A172 (cell line): ENCODE results near the gene TCL1B. TPM values are rescaled to one million over a fixed set of nuclear protein-coding genes. Genes with fewer than 3 reads are reported as not detected.

Experiments used
- DNase-seq: peaks from one replicate; pipeline ENCODE4 v3.0.0-alpha.2; 2015; ENCODE audit warnings: low spot score
- total RNA-seq: library from RNA; depleted of rRNA; stranded (reverse); fragments of >200 nt; shearing (Covaris generic); gene quantifications from 2 replicates; pipeline ENCODE4 v1.2.3, GENCODE V29; 2014

The TCL1B gene
- total RNA-seq, 1 experiment from 2014 or later = not detected

DNA sequence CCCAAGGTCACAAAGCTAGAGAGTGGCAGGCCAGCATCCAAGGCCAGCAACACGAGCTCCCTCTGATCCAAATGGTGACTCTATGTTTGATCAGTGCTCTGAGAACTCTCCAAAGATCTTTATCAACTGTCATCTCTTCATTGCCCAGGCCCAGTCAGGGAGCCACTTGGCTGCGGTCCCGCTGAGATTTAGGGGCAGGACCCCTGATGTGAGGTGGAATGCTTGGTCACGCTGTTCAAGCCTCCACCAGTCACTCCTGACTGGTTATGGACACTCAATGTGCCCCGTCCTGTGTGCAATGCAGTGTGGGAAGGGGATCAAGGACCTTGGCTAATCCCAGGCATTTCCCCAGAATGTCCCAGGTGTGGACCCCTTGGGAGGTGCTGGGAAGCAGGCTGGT is 19.8 kb upstream of the TCL1B start:
- no peak for DNase-seq

DNA sequence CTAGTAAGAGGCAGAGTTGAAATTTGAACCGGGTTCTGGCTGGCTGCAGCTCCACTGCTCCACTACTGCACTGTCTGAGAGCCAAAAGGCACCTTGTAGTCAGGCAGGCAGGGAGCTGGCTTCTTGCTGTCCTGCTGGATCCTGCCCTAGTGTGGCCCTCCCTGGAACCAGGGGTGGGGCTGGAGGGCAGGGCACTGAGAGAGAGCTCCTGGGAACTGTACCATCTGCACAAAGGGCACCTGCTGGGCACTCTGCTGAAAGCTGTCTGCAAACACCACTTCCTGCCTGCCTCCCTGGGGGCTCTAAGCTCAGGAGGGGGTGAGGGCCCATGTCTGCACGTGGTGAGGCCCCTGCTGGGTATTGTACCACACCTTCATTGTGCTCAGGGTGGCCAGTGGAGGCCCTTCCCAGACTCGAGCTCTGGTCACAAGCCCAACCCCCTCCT is 19.0 kb upstream of the TCL1B start:
- no peak for DNase-seq

DNA sequence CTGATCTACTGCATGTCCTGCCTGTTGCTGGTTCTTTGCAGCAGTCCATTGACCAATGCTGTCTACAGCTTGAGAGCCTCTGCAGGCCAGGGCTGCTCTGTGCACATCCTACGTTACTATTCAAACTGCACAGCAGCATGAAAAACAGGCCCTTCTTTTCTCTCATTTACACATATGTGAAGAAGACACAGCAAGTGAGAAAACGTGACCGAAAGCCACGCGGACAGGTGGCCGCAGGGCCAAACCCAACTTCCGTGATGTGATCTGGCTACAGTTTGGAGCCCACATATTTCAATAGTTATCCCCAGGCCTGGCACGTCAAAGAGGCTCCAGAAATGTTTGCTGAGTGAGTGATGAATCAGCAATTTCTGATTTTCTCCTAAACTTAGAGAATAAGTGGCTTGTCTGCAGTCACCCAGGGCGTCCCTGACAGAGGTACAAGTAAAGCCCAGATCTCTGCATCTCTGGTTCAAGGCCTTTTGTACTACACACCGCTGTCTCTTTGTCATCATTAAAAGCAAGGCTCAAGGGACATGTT is 17.9 kb upstream of the TCL1B start:
- no peak for DNase-seq

DNA sequence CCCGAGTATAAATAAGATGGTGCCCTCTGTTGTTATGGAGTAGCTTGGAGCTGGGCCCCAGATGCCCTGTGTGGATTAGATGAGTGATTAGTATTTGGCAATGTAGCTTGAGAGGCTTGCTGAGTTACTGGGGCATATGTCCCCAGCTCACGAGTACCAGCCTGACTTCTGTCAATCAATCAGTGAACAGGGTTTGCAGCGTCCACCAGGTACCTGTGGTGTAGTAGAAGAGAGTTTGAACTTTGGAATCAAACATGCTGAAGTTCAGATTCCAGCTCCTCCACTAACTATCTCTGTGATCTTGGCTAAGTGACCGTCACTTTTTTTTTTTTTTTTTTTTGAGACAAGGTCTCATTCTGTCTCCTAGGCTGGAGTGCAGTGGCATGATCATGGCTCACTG is 11.6 kb upstream of the TCL1B start:
- no peak for DNase-seq

DNA sequence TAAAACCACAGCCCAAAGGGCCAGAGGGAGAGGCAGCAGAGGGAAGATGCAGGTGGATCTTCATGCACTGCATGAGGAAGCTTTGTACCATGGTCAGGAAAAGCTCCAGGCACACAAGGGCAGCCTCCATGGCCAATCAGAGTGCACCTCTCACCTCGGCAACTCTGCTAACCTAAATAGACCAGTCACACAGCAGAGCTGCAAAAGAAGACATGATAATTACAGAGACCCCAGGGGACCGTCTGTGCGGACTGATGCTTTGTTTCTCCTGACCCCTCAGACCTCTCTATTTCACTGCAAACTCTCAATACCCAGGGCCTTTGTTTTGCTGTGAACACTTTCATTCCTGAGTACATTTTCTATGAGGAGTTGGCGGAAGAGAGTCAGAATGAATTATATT is 10.7 kb upstream of the TCL1B start:
- DNase-seq = no peak

DNA sequence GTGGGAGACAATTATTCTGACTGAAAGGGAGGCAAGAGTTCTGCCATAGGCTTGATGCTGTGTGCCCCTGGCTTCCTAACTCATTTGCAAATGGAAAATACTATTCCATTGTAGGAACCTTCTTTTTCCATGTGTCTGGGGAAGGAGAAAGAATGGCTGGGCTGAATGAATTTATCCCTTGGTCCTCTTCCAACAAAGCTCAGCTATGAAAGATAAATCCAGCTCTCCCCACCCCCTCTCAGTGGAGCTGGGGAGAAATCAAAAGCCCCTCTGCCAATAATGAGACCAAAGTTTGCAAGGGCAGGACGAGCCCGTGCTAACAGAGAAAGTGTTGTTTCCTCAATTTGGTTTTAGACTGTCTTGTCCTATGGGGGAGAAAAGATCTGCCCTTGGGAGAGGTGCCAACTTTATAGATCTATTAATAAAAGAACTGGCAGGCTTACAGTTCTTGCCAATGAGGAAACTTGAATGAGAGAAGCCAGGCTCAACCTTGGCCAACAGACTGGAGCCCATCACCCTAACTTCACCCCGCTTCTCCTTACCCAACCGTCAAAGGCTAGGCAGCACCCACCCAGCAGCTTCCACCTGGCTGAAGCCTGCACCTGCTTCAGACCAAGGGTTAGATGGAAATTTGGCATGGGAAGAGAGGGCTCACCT is 8.9 kb upstream of the TCL1B start:
- DNase-seq = no peak

DNA sequence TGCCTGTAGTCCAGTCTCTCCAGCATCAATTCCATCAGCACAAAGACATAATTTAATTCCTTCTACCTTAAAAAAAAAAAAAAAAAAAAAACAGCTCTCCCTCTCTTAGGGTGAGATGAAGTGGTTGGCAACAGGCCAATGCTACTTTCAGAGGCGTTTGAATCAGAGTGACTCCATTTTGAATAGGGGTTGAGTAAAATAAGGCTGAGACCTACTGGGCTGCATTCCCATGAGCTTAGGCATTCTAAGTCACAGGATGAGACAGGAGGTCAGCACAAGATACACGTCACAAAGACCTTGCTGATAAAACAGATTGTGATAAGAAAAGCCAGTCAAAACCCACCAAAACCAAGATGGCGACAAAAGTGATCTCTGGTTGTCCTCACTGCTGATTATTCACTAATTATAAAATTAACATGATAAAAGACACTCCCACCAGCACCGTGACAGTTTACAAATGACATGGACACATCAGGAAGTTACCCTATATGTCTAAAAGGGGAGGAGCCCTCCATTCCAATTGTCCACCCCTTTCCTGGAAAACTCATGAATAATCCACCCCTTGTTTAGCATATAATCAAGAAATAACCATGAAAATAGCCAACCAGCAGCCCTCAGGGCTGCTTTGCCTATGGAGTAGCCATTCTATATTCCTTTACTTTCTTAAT is 6.9 kb upstream of the TCL1B start:
- DNase-seq = no peak

DNA sequence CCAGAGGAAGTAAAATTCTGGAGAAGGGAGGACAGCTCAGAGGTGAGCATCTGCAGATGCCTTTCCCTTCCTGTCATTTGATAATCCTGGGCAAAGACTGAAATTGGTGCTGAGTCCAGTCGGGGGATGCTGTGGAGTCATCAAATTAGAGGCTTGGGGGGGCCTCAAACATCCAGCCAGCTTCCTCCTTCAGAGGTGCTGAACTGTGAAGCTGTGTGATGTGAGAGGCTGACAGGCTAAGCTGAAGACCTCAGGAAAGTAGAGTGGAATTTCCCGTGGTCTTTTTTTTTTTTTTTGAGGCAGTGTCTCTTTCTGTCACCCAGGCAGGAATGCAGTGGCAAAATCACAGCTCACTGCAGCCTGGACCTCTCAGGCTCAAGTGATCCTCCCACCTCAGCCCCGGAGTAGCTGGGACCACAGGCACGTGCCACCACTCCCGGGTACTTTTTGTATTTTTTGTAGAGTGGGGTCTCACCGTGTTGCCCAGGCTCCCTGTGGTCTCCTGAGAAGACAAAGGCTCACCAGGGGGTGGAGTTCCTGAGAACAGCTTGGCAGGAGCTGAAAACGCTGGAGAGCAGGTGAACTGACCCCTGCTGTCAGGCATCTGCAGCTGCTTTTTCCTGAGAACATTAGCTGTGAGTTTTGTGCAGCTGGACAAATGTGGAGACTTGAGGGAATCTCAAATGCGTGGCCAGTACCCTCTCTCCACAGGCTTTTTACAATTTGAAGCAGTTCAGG is 6.1 kb upstream of the TCL1B start:
- DNase-seq = no peak

DNA sequence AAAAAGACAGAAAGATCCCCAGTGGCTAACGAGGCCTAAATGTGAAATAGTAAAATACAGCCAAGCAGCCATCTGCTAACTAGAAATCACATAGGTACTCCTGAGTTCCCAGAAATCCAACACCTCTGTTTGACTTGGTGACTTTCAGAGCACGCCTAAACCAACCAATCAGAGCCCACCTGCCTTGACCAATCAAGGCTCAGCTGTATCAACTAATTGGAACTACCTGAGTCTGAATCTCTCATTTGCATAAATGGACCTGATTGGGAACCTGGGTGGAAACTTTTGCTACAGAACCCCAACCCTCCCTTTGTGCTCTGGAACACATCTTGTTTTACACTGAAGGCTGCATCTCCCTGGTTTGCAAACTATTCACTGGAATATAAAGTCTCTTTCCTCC is 5.1 kb upstream of the TCL1B start:
- no peak for DNase-seq

DNA sequence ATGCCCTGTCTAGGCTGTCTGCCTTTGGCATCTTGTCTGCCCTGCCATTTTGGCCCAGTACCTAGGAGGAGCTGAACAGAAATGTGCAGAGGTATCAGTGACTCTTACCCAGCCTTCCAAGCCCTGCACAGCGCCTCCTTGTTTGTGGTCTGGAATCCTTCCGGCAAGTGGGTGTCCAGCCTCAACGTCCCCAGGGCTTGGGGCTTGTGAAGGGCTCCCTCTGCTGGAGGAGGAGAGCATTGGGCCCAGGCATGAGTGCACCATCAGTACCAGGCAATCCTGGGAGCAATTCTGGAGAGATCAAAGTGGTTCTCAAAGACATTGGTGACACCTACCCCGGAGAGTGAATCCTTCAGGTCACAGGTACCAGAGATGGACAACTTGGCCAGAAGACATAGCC is 2.4 kb upstream of the TCL1B start:
- no peak for DNase-seq

DNA sequence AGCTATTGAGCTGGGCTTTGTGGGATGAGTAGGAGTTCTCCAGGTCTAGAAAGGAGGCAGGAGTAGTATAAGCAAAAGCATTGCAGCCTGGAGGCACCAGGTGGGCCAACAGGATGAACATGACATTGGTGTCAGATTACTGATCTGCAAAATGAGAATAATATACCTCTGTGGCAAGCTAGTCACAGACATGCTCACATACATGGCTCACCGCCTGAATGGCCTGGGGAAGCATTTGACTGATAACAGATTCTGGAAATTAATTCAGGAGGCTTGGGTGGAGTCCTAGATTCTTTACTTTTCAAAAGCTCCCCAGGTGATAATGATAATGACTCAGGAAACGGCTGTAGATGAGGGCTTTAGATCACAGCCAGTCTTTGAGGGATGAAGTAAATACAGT is 709 bp downstream of the TCL1B start:
- no peak for DNase-seq

DNA sequence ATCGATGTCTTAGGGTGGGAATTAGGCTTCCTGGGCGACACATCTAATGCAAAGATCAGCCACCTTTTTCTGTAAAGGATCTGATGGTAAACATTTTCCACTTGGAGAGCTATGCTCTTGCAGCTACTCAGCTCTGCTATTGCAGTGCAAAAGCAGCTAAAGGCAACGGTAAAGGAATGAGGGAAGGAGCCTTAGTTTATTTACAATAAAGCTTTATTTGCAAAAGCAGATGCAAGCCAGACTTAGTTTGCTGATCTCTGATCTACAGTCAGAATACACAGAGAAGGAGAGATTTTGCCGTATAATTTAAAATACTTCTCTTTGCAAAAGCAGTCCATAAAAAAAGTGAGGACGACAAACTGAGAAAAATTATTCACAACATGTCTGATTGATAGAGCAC is 3.2 kb downstream of the TCL1B start:
- no peak for DNase-seq

DNA sequence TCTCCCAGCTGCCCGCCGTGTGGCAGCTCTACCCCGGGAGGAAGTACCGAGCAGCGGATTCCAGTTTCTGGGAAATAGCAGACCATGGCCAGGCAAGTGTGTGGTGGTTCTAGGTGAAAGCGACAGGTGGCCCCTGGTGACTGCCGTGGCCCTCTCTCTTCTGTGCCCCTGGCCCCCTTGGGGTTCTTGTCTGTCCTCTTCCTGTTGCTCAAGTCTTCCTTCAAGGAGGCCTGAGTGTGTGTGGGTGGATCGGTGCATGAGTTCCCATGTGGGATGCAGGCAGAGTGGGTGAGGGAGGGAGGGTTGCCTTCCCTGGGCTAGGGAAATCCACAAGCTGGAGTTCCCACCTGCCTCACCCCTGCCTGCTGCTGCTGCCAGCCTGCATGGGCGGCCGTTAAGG is 4.6 kb downstream of the TCL1B start:
- DNase-seq = no peak

DNA sequence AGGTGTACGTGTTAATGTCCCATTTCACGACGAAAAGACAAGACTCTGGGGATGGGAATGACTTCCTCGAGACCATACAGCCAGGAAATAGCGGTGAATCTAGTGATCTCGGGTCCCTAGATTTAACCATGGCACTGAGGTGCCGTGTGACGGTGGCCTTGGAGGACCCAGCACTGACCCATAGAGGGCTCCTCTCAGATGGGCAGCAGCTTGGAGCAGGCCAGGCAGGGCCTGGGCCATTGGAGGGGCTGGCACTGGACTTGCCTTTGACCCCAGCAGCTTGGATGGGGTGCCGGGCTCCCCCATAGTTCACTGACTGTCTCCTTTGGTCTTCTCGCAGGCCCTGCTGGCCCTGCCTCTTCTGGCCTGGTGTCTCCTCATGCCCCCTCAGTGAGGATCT is 5.4 kb downstream of the TCL1B start:
- no peak for DNase-seq

DNA sequence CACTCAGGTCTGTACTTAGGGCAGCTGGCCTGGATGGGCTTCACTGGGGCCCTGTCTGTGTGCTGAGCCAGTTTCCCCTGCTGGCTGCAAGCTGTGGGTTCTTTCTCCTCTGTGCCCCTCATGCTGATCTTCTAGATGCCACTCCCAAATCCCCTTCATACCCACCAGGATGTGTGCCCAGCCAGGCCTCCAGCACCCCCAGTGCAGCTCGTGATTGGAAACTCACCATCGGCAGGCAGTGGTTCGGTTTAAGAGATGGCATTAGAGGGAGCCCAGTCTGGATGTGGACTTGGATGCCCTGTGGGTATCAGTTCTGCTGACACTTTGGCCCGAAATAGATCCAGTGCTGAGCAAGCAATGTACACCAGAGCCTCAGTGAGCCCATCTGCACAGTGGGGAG is 5.9 kb downstream of the TCL1B start:
- DNase-seq = no peak

DNA sequence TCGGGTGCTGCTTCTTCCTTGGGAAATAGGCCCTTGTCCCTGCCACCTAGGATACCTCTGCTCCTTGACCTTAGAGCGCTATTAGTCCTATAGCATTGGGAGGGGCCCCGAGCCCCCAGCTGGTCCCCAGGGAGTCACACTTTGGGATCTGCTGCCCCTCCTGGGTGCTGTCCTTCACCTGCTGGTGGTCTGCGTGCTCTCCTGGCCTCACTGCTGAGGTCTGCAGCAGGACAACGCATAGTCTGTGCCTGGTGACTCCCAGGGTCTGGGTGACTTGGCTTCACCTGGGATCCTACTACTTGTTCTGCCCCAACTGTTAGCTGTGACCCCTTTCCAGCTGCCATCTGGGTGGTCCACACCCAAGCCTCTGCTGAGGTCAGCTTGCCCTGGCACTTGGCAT is 8.8 kb downstream of the TCL1B start:
- no peak for DNase-seq

DNA sequence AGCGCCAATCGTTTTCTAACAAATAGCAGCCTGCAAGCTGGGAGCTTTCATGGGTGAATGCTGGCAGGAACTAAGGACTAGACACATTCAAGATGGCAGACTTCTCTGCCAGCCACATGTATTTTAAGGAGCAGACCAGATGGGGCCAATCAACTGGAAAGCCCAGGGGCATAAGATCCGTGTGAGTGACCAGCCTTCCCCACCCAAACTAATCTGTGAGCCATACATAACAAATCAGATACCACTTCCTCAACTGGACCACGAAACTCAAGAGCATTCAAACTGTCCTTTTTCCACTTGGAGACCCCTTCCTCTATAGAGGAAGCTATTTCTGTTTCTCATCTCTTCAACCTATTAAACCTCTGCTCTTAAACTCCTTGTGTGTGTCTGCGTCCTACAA is 9.7 kb downstream of the TCL1B start:
- no peak for DNase-seq

DNA sequence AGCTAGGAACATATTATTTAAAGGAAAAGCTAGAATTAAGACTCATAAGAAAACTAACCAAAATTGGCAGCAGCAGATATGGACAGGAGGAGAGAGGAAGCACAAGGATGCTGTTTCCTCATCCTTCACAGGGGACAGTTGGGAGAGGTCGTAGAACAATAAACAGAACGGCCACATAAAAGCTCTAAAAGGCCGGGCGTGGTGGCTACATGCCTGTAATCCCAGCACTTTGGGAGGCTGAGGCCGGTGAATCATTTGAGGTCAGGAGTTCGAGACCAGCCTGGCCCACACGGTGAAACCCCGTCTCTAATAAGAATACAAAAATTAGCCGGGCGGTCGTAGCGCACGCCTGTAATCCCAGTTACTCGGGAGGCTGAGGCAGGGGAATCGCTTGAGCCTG is 10.5 kb downstream of the TCL1B start:
- DNase-seq = no peak

DNA sequence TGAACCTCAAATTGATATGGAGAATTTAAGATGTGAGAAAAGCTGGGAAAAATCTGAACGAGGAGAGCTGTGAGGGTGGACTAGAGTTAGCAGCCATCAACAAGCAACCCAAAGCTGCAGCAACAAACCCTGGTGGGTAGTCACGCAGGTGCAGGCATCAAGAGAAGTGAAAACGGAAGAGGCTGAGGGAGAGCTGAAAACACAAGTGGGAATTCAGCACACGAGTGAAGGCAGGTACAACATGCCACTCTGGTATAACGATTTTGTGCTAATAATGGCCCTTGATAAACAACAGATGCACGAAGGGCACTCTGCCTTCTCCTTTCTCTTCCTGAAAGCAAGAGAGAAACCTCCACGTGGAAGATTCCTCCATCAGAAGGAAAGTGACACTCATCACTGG is 11.5 kb downstream of the TCL1B start:
- no peak for DNase-seq

DNA sequence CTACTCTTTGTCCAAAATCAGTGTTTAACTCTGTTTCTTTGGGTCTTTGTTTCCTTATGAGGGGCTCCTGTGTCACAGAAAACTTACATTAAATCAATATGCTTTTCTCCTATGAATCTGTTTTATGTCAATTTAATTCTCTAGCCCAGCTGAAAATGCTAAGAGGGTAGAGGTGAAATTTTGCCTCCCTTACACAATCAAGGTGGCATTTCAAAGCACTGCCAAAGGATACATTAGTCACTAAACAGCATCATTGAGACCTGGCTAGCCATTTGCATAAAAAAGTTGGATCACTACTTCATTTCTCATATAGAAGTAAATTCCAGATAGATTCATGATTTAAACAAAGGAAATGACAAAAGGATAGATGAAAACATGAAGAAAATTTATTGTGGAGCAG is 12.1 kb downstream of the TCL1B start:
- no peak for DNase-seq

DNA sequence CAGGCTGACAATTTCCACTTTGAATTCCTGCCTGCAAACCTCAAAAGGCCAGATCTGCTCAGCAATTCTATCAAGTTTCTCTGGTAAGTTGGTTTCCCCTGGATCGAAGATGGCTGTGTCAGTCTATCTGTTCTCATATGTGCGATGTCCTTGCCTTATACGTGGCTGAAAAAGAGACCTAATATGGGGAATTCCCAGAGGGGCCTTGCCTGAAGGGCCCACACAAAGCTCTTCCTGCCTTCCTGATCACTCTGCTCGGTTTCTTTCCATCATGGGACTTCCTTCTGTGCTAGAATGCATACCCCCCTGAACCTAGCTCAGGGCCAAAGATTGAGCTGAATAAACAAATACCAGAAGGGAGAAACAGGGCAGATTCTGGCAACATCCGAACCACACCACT is 13.2 kb downstream of the TCL1B start:
- no peak for DNase-seq

DNA sequence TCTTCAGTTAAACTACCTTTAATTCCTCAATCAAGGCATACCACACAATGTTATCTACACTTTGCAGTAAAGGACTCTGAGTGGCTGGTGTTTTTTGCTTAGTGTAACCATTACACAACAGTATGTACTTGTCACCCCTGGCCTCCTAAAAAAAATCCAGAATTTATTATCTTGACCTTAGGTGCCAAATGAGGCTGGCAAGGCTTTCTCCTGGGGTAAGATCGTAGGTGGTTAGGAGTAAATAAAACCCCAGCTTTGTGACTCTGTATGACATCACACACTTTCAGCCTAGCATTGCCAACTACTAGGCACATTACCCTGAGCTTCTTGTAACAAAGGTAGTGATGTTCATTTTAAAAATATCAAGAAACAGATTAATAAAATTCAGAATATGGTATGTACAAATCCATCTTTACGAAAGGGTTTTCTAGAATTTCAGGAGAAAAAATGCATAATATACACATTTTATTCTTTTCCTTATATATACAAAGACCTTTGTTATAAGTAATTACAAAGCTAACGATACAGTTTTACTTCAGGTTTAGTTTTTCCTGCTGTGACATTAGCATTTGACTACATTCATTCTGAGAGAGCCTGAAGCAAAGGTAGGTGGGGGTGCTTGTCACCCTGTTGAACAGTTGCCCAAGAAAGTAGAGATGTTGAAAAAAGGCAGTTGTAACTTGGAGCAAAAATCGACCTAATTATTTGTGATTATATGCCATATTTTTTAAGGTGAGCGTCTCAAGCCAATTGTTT is 14.2 kb downstream of the TCL1B start:
- no peak for DNase-seq
